ENCODE results near the gene GAPVD1.
"Not testable (repeated sequence)": the region's sequence is repeated elsewhere in the genome, so short reads cannot be mapped to it uniquely, and the experiment has no call there.

Gene GAPVD1

GRCh38 chr9:125286935-125287433 lies 25.4 kb downstream of the GAPVD1 start:
- H4K91ac ChIP-seq (ENCODE audit: low read length); H2BK5ac ChIP-seq (ENCODE audit: low read depth, low read length, poor library complexity, severe bottlenecking); H3K4me1 ChIP-seq (ENCODE audit: control insufficient read depth, insufficient read depth, low read depth, low read length); H3K9me3 ChIP-seq (ENCODE audit: control insufficient read depth, low read length); H2BK120ac ChIP-seq (ENCODE audit: low read depth, low read length); H3K9ac ChIP-seq (ENCODE audit: low read length); DNase-seq; H2AFZ ChIP-seq (ENCODE audit: low read depth, low read length); H3K14ac ChIP-seq (ENCODE audit: low read length in 2 of 2); H3K4me2 ChIP-seq (ENCODE audit: low read length, poor library complexity, severe bottlenecking); H3K18ac ChIP-seq (ENCODE audit: low read depth in 1 of 2, low read length in 2 of 2); H3K4ac ChIP-seq (ENCODE audit: low read depth in 1 of 2, low read length in 2 of 2); H3K4me3 ChIP-seq (ENCODE audit: insufficient read depth in 1 of 2, low read depth in 1 of 2, low read length in 2 of 2); H3K27me3 ChIP-seq (ENCODE audit: control insufficient read depth in 1 of 2, insufficient read depth in 1 of 2, low read length in 2 of 2); H3K27ac ChIP-seq (ENCODE audit: low read length, poor library complexity, severe bottlenecking); H3K23ac ChIP-seq (ENCODE audit: low read length in 2 of 2); H2BK12ac ChIP-seq (ENCODE audit: low read length in 2 of 2); H2AK5ac ChIP-seq (ENCODE audit: low read length, severe bottlenecking); H4K8ac ChIP-seq (ENCODE audit: low read length); H2BK15ac ChIP-seq (ENCODE audit: low read depth, poor library complexity, severe bottlenecking): not testable (repeated sequence)
- 98% methylated on average over 7 of the region's 7 CpGs for WGBS
- Histone ChIP-seq H3K36me3 (ENCODE audit: control insufficient read depth in 1 of 2, insufficient read depth in 2 of 2, low read depth in 1 of 2, low read length in 2 of 2) (peaks cover 6 to 13% of the 10 kb centered on the region in 2 experiments), H3K79me1 (replicated peaks; ENCODE audit: low read length, poor library complexity, severe bottlenecking) (peaks cover 26% of the 10 kb centered on the region)

- H3K4me1 ChIP-seq (ENCODE audit: control insufficient read depth, insufficient read depth, low read depth, low read length), result peaks cover 6% of the 10 kb centered on the region
- peaks cover 17% of the 10 kb centered on the region for H3K79me1 ChIP-seq (replicated peaks; ENCODE audit: low read length, poor library complexity, severe bottlenecking)
- H3K14ac ChIP-seq (ENCODE audit: low read length in 2 of 2), result no peak overlapping the region
- no peak overlapping the region for H2BK5ac ChIP-seq (ENCODE audit: low read depth, low read length, poor library complexity, severe bottlenecking)
- no peak overlapping the region for H3K4ac ChIP-seq (ENCODE audit: low read depth in 1 of 2, low read length in 2 of 2)
- no peak overlapping the region for H3K18ac ChIP-seq (ENCODE audit: low read depth in 1 of 2, low read length in 2 of 2)
- H2AK5ac ChIP-seq (ENCODE audit: low read length, severe bottlenecking), result no peak overlapping the region
- H3K9ac ChIP-seq (ENCODE audit: low read length), result no peak overlapping the region
- no peak overlapping the region for H2BK12ac ChIP-seq (ENCODE audit: low read length in 2 of 2)
- no peak overlapping the region for H4K91ac ChIP-seq (ENCODE audit: low read length)
- no peak overlapping the region for H2AFZ ChIP-seq (ENCODE audit: low read depth, low read length)
- no peak for DNase-seq
- H2BK15ac ChIP-seq (ENCODE audit: low read depth, poor library complexity, severe bottlenecking), result no peak overlapping the region
- H4K8ac ChIP-seq (ENCODE audit: low read length), result no peak overlapping the region
- H3K27ac ChIP-seq (ENCODE audit: low read length, poor library complexity, severe bottlenecking), result no peak overlapping the region
- no peak overlapping the region for H3K4me2 ChIP-seq (ENCODE audit: low read length, poor library complexity, severe bottlenecking)
- no peaks in the 10 kb centered on the region for H3K9me3 ChIP-seq (ENCODE audit: control insufficient read depth, low read length)
- peaks cover 4 to 19% of the 10 kb centered on the region in 2 experiments for H3K36me3 ChIP-seq (ENCODE audit: control insufficient read depth in 1 of 2, insufficient read depth in 2 of 2, low read depth in 1 of 2, low read length in 2 of 2)
- H2BK120ac ChIP-seq (ENCODE audit: low read depth, low read length), result no peak overlapping the region
- no peak overlapping the region for H3K4me3 ChIP-seq (ENCODE audit: insufficient read depth in 1 of 2, low read depth in 1 of 2, low read length in 2 of 2)
- no peak overlapping the region for H3K23ac ChIP-seq (ENCODE audit: low read length in 2 of 2)
- H3K27me3 ChIP-seq (ENCODE audit: control insufficient read depth in 1 of 2, insufficient read depth in 1 of 2, low read length in 2 of 2), result no peaks in the 10 kb centered on the region
These were observed 31.5 kb downstream of the GAPVD1 start for GRCh38 chr9:125293134-125293533.

GRCh38 chr9:125295657-125296056 lies 34.0 kb downstream of the GAPVD1 start:
- WGBS, result 100% methylated on average over 1 of the region's 5 CpGs

GRCh38 chr9:125296843-125297372 lies 35.3 kb downstream of the GAPVD1 start:
- Histone ChIP-seq H3K14ac (ENCODE audit: low read length in 2 of 2) (no peak overlapping the region), H3K23ac (ENCODE audit: low read length in 2 of 2) (no peak overlapping the region), H3K4me1 (ENCODE audit: control insufficient read depth, insufficient read depth, low read depth, low read length) (peaks cover 6% of the 10 kb centered on the region), H3K27ac (ENCODE audit: low read length, poor library complexity, severe bottlenecking) (no peak overlapping the region), H2BK15ac (ENCODE audit: low read depth, poor library complexity, severe bottlenecking) (no peak overlapping the region), H3K9me3 (ENCODE audit: control insufficient read depth, low read length) (no peaks in the 10 kb centered on the region), H3K4me2 (ENCODE audit: low read length, poor library complexity, severe bottlenecking) (no peak overlapping the region), H3K27me3 (ENCODE audit: control insufficient read depth in 1 of 2, insufficient read depth in 1 of 2, low read length in 2 of 2) (no peaks in the 10 kb centered on the region), H3K79me1 (replicated peaks; ENCODE audit: low read length, poor library complexity, severe bottlenecking) (peaks cover 8% of the 10 kb centered on the region), H2AK5ac (ENCODE audit: low read length, severe bottlenecking) (no peak overlapping the region), H2BK12ac (ENCODE audit: low read length in 2 of 2) (no peak overlapping the region), H3K4me3 (ENCODE audit: insufficient read depth in 1 of 2, low read depth in 1 of 2, low read length in 2 of 2) (no peak overlapping the region), H4K91ac (ENCODE audit: low read length) (no peak overlapping the region), H2BK120ac (ENCODE audit: low read depth, low read length) (no peak overlapping the region), H3K9ac (ENCODE audit: low read length) (no peak overlapping the region), H3K4ac (ENCODE audit: low read depth in 1 of 2, low read length in 2 of 2) (no peak overlapping the region), H3K18ac (ENCODE audit: low read depth in 1 of 2, low read length in 2 of 2) (no peak overlapping the region), H3K36me3 (ENCODE audit: control insufficient read depth in 1 of 2, insufficient read depth in 2 of 2, low read depth in 1 of 2, low read length in 2 of 2) (peaks cover 7 to 31% of the 10 kb centered on the region in 2 experiments), H2BK5ac (ENCODE audit: low read depth, low read length, poor library complexity, severe bottlenecking) (no peak overlapping the region), H2AFZ (ENCODE audit: low read depth, low read length) (no peak overlapping the region), H4K8ac (ENCODE audit: low read length) (no peak overlapping the region)
- no peak for DNase-seq
- 96% methylated on average over 3 of the region's 3 CpGs for WGBS

More at GRCh38 chr9:125295657-125296056, 34.0 kb downstream of the GAPVD1 start:
- Histone ChIP-seq H2BK12ac (ENCODE audit: low read length in 2 of 2) (no peak overlapping the region), H3K4ac (ENCODE audit: low read depth in 1 of 2, low read length in 2 of 2) (no peak overlapping the region), H2BK5ac (ENCODE audit: low read depth, low read length, poor library complexity, severe bottlenecking) (no peak overlapping the region), H3K9ac (ENCODE audit: low read length) (no peak overlapping the region), H3K4me2 (ENCODE audit: low read length, poor library complexity, severe bottlenecking) (no peak overlapping the region), H2AFZ (ENCODE audit: low read depth, low read length) (no peak overlapping the region), H3K36me3 (ENCODE audit: control insufficient read depth in 1 of 2, insufficient read depth in 2 of 2, low read depth in 1 of 2, low read length in 2 of 2) (peaks cover 6 to 19% of the 10 kb centered on the region in 2 experiments), H3K4me3 (ENCODE audit: insufficient read depth in 1 of 2, low read depth in 1 of 2, low read length in 2 of 2) (no peak overlapping the region), H3K27ac (ENCODE audit: low read length, poor library complexity, severe bottlenecking) (no peak overlapping the region), H2BK120ac (ENCODE audit: low read depth, low read length) (no peak overlapping the region), H2AK5ac (ENCODE audit: low read length, severe bottlenecking) (no peak overlapping the region), H3K14ac (ENCODE audit: low read length in 2 of 2) (no peak overlapping the region), H4K8ac (ENCODE audit: low read length) (no peak overlapping the region), H3K18ac (ENCODE audit: low read depth in 1 of 2, low read length in 2 of 2) (no peak overlapping the region), H3K23ac (ENCODE audit: low read length in 2 of 2) (no peak overlapping the region), H3K4me1 (ENCODE audit: control insufficient read depth, insufficient read depth, low read depth, low read length) (peaks cover 6% of the 10 kb centered on the region), H2BK15ac (ENCODE audit: low read depth, poor library complexity, severe bottlenecking) (no peak overlapping the region), H3K9me3 (ENCODE audit: control insufficient read depth, low read length) (no peaks in the 10 kb centered on the region), H4K91ac (ENCODE audit: low read length) (no peak overlapping the region), H3K79me1 (replicated peaks; ENCODE audit: low read length, poor library complexity, severe bottlenecking) (peaks cover 10% of the 10 kb centered on the region), H3K27me3 (ENCODE audit: control insufficient read depth in 1 of 2, insufficient read depth in 1 of 2, low read length in 2 of 2) (no peaks in the 10 kb centered on the region)
- DNase-seq, result no peak

All from mesenchymal stem cell (in vitro differentiated cells and primary cell).